Breast epithelium (tissue), 3 donors: ENCODE measurements around the gene NOTCH3.

Experiments
- CTCF ChIP-seq, 3 donors: fragments of 450-650 bp; IDR thresholded peaks; one replicate each; pipeline ENCODE4 v1.5.1; 2016 to 2017; ENCODE audit warnings: antibody characterized with exemption in 3 of 3, mild to moderate bottlenecking in 3 of 3, moderate library complexity in 3 of 3
- POLR2A ChIP-seq: fragments of 450-650 bp; IDR thresholded peaks from one replicate; pipeline ENCODE4 v1.6.1; 2016; ENCODE audit warnings: antibody characterized with exemption, mild to moderate bottlenecking, moderate library complexity
- POLR2AphosphoS5 ChIP-seq, 3 donors: sonication (generic); formaldehyde crosslinking; IDR thresholded peaks; one replicate each; pipeline ENCODE4 v1.6.1; 2017; ENCODE audit warnings: antibody characterized with exemption in 3 of 3

- TF ChIP-seq CTCF (IDR thresholded peaks at IDR 0.05) (no peak), POLR2A (no peak), POLR2AphosphoS5 (IDR thresholded peaks at IDR 0.05) (no peak)
These were observed 51.1 kb downstream of the NOTCH3 start for GRCh38 chr19:15149737-15150136.
